BJ (cell line): ENCODE data around the gene NNT. TPM values are rescaled to one million over a fixed set of nuclear protein-coding genes. Genes with fewer than 3 reads are reported as not detected.

Experiments used
- CTCF ChIA-PET: fragments of 350-600 bp; formaldehyde crosslinking; extraction: SDS; loops from one replicate; lab custom pipeline; 2021; ENCODE audit warnings: antibody characterized with exemption, inconsistent platforms; lab: Yijun Ruan, JAX
- POLR2A ChIA-PET: fragments of 300-600 bp; sonication (Branson Sonifier 250); formaldehyde crosslinking; extraction: SDS; loops from one replicate; lab custom pipeline; 2021; ENCODE audit warnings: antibody characterized with exemption; lab: Charles Lee
- DNase-seq: peaks from one replicate; pipeline ENCODE4 v3.0.0-alpha.2; 2011; ENCODE audit warnings: low read depth
- H3K27me3 ChIP-seq: 2 replicates; pipeline ENCODE4 v1.6.0; 2011; ENCODE audit warnings: low read length; ENCODE audit not compliant: control insufficient read depth, insufficient read depth
- H3K36me3 ChIP-seq: 2 replicates; pipeline ENCODE4 v1.5.1; 2011; ENCODE audit warnings: low read length; ENCODE audit not compliant: control insufficient read depth, insufficient read depth
- H3K4me3 ChIP-seq: 2 replicates; pipeline ENCODE4 v1.5.1; 2011; ENCODE audit warnings: low read depth, mild to moderate bottlenecking, control low read depth, low read length
- polyA plus RNA-seq: library from polyadenylated mRNA; depleted of rRNA; stranded (reverse); fragments of >200 nt; gene quantifications from 2 replicates; pipeline ENCODE4 v1.2.3, GENCODE V29; 2011; rRNA removed
- TF ChIP-seq, protein P1 (sequence below): IDR thresholded peaks from 2 replicates; pipeline ENCODE4 v1.5.1; 2011; ENCODE audit warnings: low read depth, mild to moderate bottlenecking, control low read depth, inconsistent platforms, low read length, moderate library complexity; ENCODE audit not compliant: insufficient read depth

The NNT gene
- polyA plus RNA-seq, 1 experiment = 44.8 TPM

DNA sequence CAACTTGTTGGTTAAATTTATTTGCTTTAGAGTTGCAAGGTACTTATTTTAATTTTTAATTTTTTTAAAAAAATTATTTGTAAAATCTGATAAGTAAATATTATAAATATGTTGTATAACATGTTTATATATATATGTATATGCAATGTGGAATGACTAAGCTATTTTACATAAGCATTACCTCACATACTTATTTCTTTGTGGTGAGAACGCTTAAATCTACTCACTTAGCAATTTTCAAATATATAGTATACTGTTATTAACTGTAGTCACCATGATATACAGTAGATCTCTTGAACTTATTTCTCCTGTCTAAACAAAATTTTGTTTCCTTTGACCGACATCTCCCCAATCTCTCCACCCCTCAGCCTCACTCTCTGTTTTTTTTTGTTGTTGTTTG, 147.8 kb downstream of the NNT start:
- TF ChIP-seq, protein P1, sequence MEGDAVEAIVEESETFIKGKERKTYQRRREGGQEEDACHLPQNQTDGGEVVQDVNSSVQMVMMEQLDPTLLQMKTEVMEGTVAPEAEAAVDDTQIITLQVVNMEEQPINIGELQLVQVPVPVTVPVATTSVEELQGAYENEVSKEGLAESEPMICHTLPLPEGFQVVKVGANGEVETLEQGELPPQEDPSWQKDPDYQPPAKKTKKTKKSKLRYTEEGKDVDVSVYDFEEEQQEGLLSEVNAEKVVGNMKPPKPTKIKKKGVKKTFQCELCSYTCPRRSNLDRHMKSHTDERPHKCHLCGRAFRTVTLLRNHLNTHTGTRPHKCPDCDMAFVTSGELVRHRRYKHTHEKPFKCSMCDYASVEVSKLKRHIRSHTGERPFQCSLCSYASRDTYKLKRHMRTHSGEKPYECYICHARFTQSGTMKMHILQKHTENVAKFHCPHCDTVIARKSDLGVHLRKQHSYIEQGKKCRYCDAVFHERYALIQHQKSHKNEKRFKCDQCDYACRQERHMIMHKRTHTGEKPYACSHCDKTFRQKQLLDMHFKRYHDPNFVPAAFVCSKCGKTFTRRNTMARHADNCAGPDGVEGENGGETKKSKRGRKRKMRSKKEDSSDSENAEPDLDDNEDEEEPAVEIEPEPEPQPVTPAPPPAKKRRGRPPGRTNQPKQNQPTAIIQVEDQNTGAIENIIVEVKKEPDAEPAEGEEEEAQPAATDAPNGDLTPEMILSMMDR = no peak
- Histone ChIP-seq H3K27me3 (no peaks in the 10 kb centered on the region), H3K36me3 (no peaks in the 10 kb centered on the region), H3K4me3 (no peak overlapping the region)
- CTCF ChIA-PET = interaction anchor here (1.6 kb wide), 1 partner anchor 20 kb away, joined by 4 read pairs; no protein-coding TSS in a partner anchor
- DNase-seq = no peak
- POLR2A ChIA-PET = no interaction called here

DNA sequence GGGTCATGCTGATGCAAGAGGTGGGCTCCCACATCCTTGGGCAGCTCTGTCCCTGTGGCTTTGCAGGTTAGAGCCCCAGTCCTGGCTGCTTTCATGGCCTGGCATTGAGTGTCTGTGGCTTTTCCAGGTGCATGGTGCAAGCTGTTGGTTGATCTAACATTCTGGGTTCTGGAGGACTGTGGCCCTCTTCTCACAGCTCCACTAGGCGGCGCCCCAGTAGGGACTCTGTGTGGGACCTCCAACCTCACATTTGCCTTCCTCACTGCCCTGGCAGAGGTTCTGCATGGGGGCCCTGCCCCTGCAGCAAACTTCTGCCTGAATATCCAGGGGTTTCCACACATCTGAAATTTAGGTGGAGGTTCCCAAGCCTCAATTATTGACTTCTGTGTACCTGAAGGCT, 150.1 kb downstream of the NNT start:
- TF ChIP-seq, protein P1 = no peak
- Histone ChIP-seq H3K27me3 (no peaks in the 10 kb centered on the region), H3K4me3 (no peak overlapping the region), H3K36me3 (no peaks in the 10 kb centered on the region)
- POLR2A ChIA-PET = no interaction called here
- DNase-seq = no peak
- CTCF ChIA-PET = no interaction called here

Other genes starting within 250 kb of the NNT start
- 0.29 and 0.43 TPM in 2 replicates for gene CCL28, start 190.8 kb upstream of the NNT start, polyA plus RNA-seq
- 11.4 and 32.9 TPM in 2 replicates for gene TMEM267, start 119.3 kb upstream of the NNT start, polyA plus RNA-seq
- gene C5orf34, start 88.0 kb upstream of the NNT start, polyA plus RNA-seq = 2.6 and 4.7 TPM in 2 replicates
- 71.8 and 126 TPM in 2 replicates for gene PAIP1, start 46.1 kb upstream of the NNT start, polyA plus RNA-seq